NCI-H2196 (cell line): ENCODE results near the gene C16orf78.
"Not testable (repeated sequence)": the region's sequence is repeated elsewhere in the genome, so short reads cannot be mapped to it uniquely, and the experiment has no call there.

Experiments
- DNase-seq: peaks from one replicate; lab custom pipeline; 2025; ENCODE audit not compliant: unreplicated experiment; lab: John Stamatoyannopoulos, UW

The C16orf78 gene

GRCh38 chr16:49349446-49350168, 24.0 kb upstream of the C16orf78 start:
- DNase-seq = no peak

GRCh38 chr16:49350265-49351095, 23.1 kb upstream of the C16orf78 start:
- peak; percentile 24 for DNase-seq

GRCh38 chr16:49351096-49351487, 22.5 kb upstream of the C16orf78 start:
- no peak for DNase-seq

GRCh38 chr16:49352892-49353291, 20.7 kb upstream of the C16orf78 start:
- no peak for DNase-seq

GRCh38 chr16:49353680-49354079, 19.9 kb upstream of the C16orf78 start:
- DNase-seq = no peak

GRCh38 chr16:49354101-49354500, 19.5 kb upstream of the C16orf78 start:
- no peak for DNase-seq

GRCh38 chr16:49354991-49355390, 18.6 kb upstream of the C16orf78 start:
- no peak for DNase-seq

GRCh38 chr16:49355933-49356665, 17.5 kb upstream of the C16orf78 start:
- no peak for DNase-seq

- no peak for DNase-seq
Measured at GRCh38 chr16:49356728-49357488, 16.7 kb upstream of the C16orf78 start.

GRCh38 chr16:49359591-49359990, 14.0 kb upstream of the C16orf78 start:
- no peak for DNase-seq

- not testable (repeated sequence) for DNase-seq
Measured at GRCh38 chr16:49361731-49362130, 11.9 kb upstream of the C16orf78 start.

GRCh38 chr16:49362230-49362629, 11.4 kb upstream of the C16orf78 start:
- DNase-seq = no peak

GRCh38 chr16:49365711-49366509, 7.7 kb upstream of the C16orf78 start:
- no peak for DNase-seq

- no peak for DNase-seq
Measured at GRCh38 chr16:49366669-49367068, 6.9 kb upstream of the C16orf78 start.

GRCh38 chr16:49369651-49370611, 3.7 kb upstream of the C16orf78 start:
- no peak for DNase-seq

- DNase-seq = no peak
Measured at GRCh38 chr16:49376206-49376605, 2.6 kb downstream of the C16orf78 start.

GRCh38 chr16:49377196-49377755, 3.7 kb downstream of the C16orf78 start:
- no peak for DNase-seq

GRCh38 chr16:49378238-49378637, 4.6 kb downstream of the C16orf78 start:
- no peak for DNase-seq

GRCh38 chr16:49378816-49379215, 5.2 kb downstream of the C16orf78 start:
- DNase-seq = no peak
